ENCODE measurements around the gene PRKCB.
"Not testable (repeated sequence)": the region's sequence is repeated elsewhere in the genome, so short reads cannot be mapped to it uniquely, and the experiment has no call there.

PRKCB gene

GRCh38 chr16:24013864-24014645 lies 178.3 kb downstream of the PRKCB start:
- DNase-seq: no peak

DNA sequence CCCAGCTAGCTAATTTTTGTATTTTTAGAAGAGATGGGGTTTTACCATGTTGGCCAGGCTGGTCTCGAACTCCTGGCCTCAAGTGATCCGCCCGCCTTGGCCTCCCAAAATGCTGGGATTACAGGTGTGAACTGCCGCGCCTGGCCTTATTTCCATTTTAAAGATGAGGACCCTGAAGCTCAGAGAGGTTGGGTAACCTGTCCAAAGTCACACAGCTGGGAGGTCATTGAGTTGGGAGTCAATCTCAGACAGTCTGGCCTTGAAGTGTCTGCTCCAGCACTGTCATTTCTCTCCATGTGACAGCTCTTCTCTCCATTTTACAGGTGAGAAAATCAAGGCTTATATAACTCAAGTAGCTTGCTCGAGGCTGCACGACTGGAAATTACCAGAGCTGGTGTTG lies 179.2 kb downstream of the PRKCB start:
- DNase-seq: not testable (repeated sequence)

GRCh38 chr16:24015923-24016322 lies 180.1 kb downstream of the PRKCB start:
- DNase-seq: no peak

DNA sequence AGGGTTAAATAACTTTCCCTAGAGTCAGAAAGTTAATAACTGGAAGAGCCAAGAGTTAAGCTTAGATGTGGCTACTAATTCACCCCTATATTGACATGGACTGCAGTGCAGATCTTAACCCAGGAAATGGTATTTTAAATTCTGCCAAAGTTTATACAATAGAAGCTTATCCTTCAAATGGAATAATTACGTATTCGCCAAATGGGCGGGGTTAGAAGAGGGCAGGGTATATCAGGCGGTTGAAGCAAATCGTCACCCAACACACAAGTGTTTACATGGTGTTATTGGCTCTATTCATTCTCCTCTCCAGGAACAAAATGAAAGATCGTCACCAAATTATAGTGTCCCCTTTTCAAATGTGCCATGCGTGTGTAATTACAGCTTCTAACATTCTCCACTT lies 182.7 kb downstream of the PRKCB start:
- no peak for DNase-seq

DNA sequence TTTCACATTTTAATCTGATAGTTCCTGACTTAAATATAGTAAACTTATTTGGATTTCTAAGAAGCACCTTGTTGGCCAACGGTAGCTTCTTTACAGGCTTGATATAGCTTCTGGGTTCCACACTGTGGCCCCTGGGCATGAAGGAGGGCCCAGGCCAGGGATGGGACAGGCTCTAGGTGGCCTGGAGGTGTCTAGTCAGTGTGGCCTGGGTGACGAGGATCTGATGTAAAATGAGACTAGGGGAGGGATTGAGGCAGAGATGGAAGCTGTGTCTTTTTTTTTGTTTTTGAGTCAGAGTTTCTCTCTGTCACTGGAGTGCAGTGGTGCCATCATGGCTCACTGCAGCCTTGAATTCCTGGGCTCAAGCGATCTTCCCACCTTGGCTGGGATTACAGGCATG lies 187.0 kb downstream of the PRKCB start:
- DNase-seq: no peak

DNA sequence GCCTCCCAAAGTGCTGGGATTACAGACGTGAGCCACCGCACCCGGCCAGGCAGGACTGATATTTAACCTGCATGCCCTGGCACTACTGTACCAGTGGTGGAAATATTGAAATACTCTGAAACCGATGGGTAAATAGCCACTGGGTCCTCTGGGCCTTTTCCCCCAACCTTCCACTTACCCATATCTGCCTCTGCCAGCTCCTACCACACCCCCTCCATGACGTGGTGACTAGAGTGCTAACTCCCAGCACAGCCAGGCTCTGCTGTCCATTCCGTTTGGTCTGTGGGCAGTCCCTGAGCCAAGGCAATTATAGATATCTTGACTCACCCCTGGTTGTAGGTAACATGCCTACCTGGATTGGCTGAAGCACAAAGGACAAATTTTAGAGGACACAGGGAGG lies 187.8 kb downstream of the PRKCB start:
- no peak for DNase-seq

GRCh38 chr16:24024971-24025370 lies 189.2 kb downstream of the PRKCB start:
- no peak for DNase-seq

GRCh38 chr16:24027466-24027865 lies 191.7 kb downstream of the PRKCB start:
- DNase-seq: no peak

GRCh38 chr16:24029841-24030240 lies 194.1 kb downstream of the PRKCB start:
- not testable (repeated sequence) for DNase-seq

- no peak for DNase-seq
Measured at GRCh38 chr16:24035127-24035842, 199.5 kb downstream of the PRKCB start.

DNA sequence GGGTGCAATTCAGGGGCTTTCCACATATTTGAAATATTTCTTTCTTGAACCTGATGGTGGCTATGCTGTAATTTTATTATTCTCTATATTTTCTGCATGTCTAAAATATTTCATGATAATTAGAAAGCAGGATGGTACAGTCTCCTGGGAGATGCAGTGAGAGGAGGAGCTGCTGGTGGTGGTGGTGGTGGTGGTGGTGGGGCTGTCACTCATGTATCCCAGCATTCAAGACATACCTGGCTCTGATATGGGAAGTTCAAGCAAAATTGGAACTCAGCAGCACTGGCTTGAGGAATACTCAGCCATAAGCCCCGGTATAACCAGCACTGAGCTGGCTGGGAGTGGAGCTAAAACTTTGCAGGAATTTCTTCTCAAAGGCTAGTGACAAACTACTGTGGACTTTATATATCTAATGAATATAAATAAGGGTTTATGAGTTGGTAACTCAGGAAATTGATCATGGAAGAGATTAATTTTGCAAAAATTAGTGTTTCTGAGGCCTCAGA lies 200.3 kb downstream of the PRKCB start:
- DNase-seq: no peak

GRCh38 chr16:24036614-24037013 lies 200.8 kb downstream of the PRKCB start:
- DNase-seq: no peak

GRCh38 chr16:24037335-24037734 lies 201.6 kb downstream of the PRKCB start:
- DNase-seq: no peak

GRCh38 chr16:24041834-24042631 lies 206.2 kb downstream of the PRKCB start:
- DNase-seq: no peak

DNA sequence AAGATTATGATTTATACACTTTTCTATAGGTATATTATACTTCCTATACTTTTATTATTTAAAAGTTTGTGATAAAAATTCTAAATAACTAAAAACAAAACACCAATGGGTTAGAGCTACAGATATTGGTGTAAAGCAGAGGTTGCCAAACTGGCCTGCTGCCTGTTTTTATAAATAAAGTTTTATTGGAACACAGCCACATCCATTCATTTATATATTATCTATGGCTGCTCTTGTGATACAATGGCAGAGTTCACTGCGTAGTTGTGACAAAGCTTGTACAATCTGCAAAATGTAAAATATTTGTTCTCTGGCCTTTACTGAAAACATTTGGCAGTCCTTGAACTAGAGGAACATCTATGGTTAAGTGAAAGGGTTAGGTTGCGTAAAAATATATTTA lies 208.7 kb downstream of the PRKCB start:
- DNase-seq: no peak

DNA sequence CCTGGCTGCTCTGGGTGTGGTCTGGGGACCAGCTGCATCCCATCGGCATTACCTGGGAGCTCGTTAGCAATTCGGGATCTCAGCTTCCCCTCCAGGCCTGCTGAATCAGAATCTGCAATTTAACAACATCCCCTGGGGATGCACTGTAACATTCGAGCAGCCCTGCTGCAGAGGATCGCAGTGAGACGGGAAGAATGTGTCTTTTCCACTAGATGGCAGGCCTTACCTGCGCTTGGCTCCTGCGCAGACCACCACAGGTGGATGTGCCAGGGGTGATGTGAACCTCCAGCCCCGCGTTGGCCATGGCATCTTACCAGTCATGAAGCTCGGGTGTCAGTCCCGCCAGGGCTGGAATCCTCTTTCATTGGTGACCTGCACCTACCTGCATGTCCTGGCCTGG lies 209.9 kb downstream of the PRKCB start:
- DNase-seq: no peak

- DNase-seq: no peak
Measured at GRCh38 chr16:24046442-24046841, 210.7 kb downstream of the PRKCB start.

DNA sequence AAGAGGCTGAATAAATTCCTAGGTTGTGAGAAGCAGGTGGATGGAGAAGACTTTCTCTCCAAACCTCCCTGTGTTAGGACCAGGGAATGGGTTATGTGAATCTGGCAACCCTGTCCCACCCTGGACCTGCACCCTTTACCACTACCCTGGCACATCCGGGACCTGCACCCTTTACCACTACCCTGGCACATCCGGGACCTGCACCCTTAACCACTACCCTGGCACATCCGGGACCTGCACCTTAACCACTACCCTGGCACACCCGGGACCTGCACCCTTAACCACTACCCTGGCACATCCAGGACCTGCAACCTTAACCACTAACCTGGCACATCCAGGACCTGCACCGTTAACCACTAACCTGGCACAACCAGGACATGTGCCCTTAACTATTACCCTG lies 213.3 kb downstream of the PRKCB start:
- DNase-seq: no peak

DNA sequence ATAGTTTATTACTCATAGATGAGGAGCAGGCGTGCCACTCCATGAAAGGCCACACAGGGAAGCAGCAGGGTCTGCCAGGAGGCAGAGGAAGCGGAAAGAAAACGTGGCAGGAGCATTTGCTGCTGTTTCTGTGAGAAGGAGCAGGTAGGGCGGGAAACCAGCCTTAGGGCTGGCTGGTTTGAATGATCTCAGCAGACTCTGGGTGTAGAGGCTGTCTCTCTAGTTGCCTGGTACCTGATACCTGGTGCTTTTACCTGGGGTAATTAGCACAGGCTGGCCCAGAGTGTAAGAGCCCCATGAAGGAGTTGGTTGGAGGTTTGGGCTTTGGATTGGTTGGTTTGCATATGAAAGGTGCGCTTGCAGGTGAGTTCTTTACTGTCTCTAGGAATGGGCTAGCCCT lies 215.3 kb downstream of the PRKCB start:
- DNase-seq: no peak

GRCh38 chr16:24052329-24053098 lies 216.7 kb downstream of the PRKCB start:
- DNase-seq: no peak

GRCh38 chr16:24053099-24053946 lies 217.5 kb downstream of the PRKCB start:
- DNase-seq: no peak

Measured in NCI-H187 treated with DMSO at 0.1 percent for 48 hours (cell line).